Endothelial cell of umbilical vein (primary cell): ENCODE data around the gene SP100. TPM values are rescaled to one million over a fixed set of nuclear protein-coding genes. Genes with fewer than 3 reads are reported as not detected.

Experiments
- BruUV-seq: library from RNA; stranded (reverse); fragments of 400-500 nt; replicated peaks from 2 replicates; lab custom pipeline; 2021; lab: Mats Ljungman, UMichigan
- CTCF ChIA-PET: fragments of 300-600, 350-600 bp; sonication (Branson Sonifier 250); formaldehyde crosslinking; loops from one replicate; lab custom pipeline; 2021; ENCODE audit warnings: antibody characterized with exemption, inconsistent platforms; lab: Charles Lee
- POLR2A ChIA-PET: fragments of 300-600, 350-600 bp; sonication (Branson Sonifier 250); formaldehyde crosslinking; loops from one replicate; lab custom pipeline; 2021; ENCODE audit warnings: antibody characterized with exemption, inconsistent platforms; lab: Charles Lee
- DNase-seq: peaks from one replicate; pipeline ENCODE4 v3.0.0-alpha.2; 2011; ENCODE audit warnings: low read depth, low spot score
- FAIRE-seq: peaks from 2 replicates; lab custom pipeline; 2011; peaks lifted over from hg19 to GRCh38; lab: Jason Lieb, UNC
- H2AFZ ChIP-seq: 2 replicates; pipeline ENCODE4 v1.6.0; 2012; ENCODE audit warnings: low read depth, low read length, control low read depth, inconsistent platforms
- H3K27ac ChIP-seq: 2 replicates; pipeline ENCODE4 v1.5.1; 2011; ENCODE audit warnings: low read depth, mild to moderate bottlenecking, control low read depth, low read length, moderate library complexity; ENCODE audit not compliant: insufficient read depth
- H3K27me3 ChIP-seq, 2 experiments: 2 replicates each; pipeline versions ENCODE4 v1.6.0 to v1.6.1; 2011; ENCODE audit warnings: low read length in 2 of 2, mixed read lengths in 1 of 2; ENCODE audit not compliant: control insufficient read depth in 2 of 2, insufficient read depth in 2 of 2
- H3K36me3 ChIP-seq, 2 experiments: 2 replicates in 1 of 2; 3 replicates in 1 of 2; pipeline ENCODE4 v1.5.1; 2011; ENCODE audit warnings: low read length in 2 of 2, mild to moderate bottlenecking in 1 of 2, moderate library complexity in 1 of 2; ENCODE audit not compliant: control insufficient read depth in 2 of 2, insufficient read depth in 2 of 2; ENCODE audit errors: extremely low read depth in 1 of 2
- H3K4me1 ChIP-seq: 3 replicates; pipeline ENCODE4 v1.5.1; 2011; ENCODE audit warnings: mild to moderate bottlenecking, low read length; ENCODE audit not compliant: control insufficient read depth, insufficient read depth; ENCODE audit errors: extremely low read depth
- H3K4me2 ChIP-seq: 2 replicates; pipeline ENCODE4 v1.6.1; 2011; ENCODE audit warnings: low read length, control low read depth, mixed read lengths; ENCODE audit not compliant: insufficient read depth
- H3K4me3 ChIP-seq, 3 experiments: fragments of 200-600 bp in 1 of 3; sonication (generic), shearing (Covaris generic) in 1 of 3; replicated peaks in 1 of 3; 2 replicates each; pipeline ENCODE4 v1.5.1; 2011 to 2016; ENCODE audit warnings: control low read depth in 3 of 3, low read length in 3 of 3, mild to moderate bottlenecking in 2 of 3, inconsistent platforms in 1 of 3, low read depth in 1 of 3, moderate library complexity in 1 of 3; ENCODE audit not compliant: insufficient read depth in 1 of 3
- H3K79me2 ChIP-seq: 2 replicates; pipeline ENCODE4 v1.6.0; 2012; ENCODE audit warnings: low read length, inconsistent platforms; ENCODE audit not compliant: control insufficient read depth, insufficient read depth
- H3K9ac ChIP-seq: replicated peaks from 2 replicates; pipeline ENCODE3; 2011; ENCODE audit warnings: low read length, control low read depth; ENCODE audit not compliant: insufficient read depth; ENCODE audit errors: extremely low read depth
- H3K9me1 ChIP-seq: replicated peaks from 3 replicates; pipeline ENCODE4 v1.6.0; 2011; ENCODE audit warnings: mild to moderate bottlenecking, low read length; ENCODE audit not compliant: control insufficient read depth, insufficient read depth; ENCODE audit errors: extremely low read depth
- H3K9me3 ChIP-seq: replicated peaks from 2 replicates; pipeline ENCODE4 v1.5.1; 2012; ENCODE audit warnings: low read length, inconsistent platforms; ENCODE audit not compliant: control insufficient read depth, insufficient read depth
- H4K20me1 ChIP-seq: replicated peaks from 2 replicates; pipeline ENCODE3; 2011; ENCODE audit warnings: mild to moderate bottlenecking, low read length; ENCODE audit not compliant: control insufficient read depth, insufficient read depth; ENCODE audit errors: extremely low read depth
- CTCF ChIP-seq, 2 donors: IDR thresholded peaks; 1 replicate in 1 of 2; 2 replicates in 1 of 2; pipeline ENCODE4 v1.5.1; 2011; ENCODE audit warnings: low read length in 2 of 2, mild to moderate bottlenecking in 2 of 2, moderate library complexity in 2 of 2, control low read depth in 1 of 2, inconsistent platforms in 1 of 2, low read depth in 1 of 2; ENCODE audit not compliant: insufficient read depth in 1 of 2; ENCODE audit errors: extremely low read depth in 1 of 2
- EZH2 ChIP-seq: IDR thresholded peaks from 2 replicates; pipeline ENCODE4 v1.6.1; 2012; ENCODE audit warnings: borderline replicate concordance, low read depth, mild to moderate bottlenecking, moderate library complexity, low read length, inconsistent platforms; ENCODE audit not compliant: severe bottlenecking
- FOS ChIP-seq: IDR thresholded peaks from 2 replicates; pipeline ENCODE4 v1.6.1; 2011; ENCODE audit warnings: mild to moderate bottlenecking, low read length, moderate library complexity, borderline replicate concordance; ENCODE audit not compliant: insufficient read depth
- GATA2 ChIP-seq: IDR thresholded peaks from 2 replicates; pipeline ENCODE4 v1.7.0; 2011; ENCODE audit warnings: low read depth, mild to moderate bottlenecking, moderate library complexity, mixed read lengths, low read length; ENCODE audit not compliant: insufficient read length, insufficient read depth
- JUN ChIP-seq: IDR thresholded peaks from 2 replicates; pipeline ENCODE4 v1.6.1; 2011; ENCODE audit warnings: borderline replicate concordance, low read depth; ENCODE audit not compliant: insufficient read length, insufficient read depth
- MAX ChIP-seq: IDR thresholded peaks from 2 replicates; pipeline ENCODE4 v1.6.1; 2011; ENCODE audit not compliant: insufficient read depth, insufficient read length
- MYC ChIP-seq: IDR thresholded peaks from one replicate; pipeline ENCODE4 v1.6.1; 2011; ENCODE audit warnings: mild to moderate bottlenecking, low read depth, low read length
- POLR2A ChIP-seq: IDR thresholded peaks from 2 replicates; pipeline ENCODE4 v1.6.1; 2012; ENCODE audit warnings: low read depth, mild to moderate bottlenecking, control low read depth, low read length
- POLR2AphosphoS5 ChIP-seq: IDR thresholded peaks from 2 replicates; pipeline ENCODE4 v1.6.1; 2012; ENCODE audit warnings: low read depth, mild to moderate bottlenecking, control low read depth, low read length, moderate library complexity; ENCODE audit not compliant: insufficient read depth
- dilution Hi-C: fragments of 300-500 bp; cut with MboI; formaldehyde crosslinking; loops from one replicate; pipeline ENCODE4 v1.15.0; 2019; ENCODE audit warnings: low sequenced_read_pairs; ENCODE audit not compliant: extremely low pct_ligation_motif_present
- intact Hi-C: fragments of 100-400 bp; cut with micrococcal nuclease; formaldehyde crosslinking; loops from one replicate; pipeline ENCODE4 v1.10.0; 2022
- polyA plus RNA-seq, 4 experiments: library from polyadenylated mRNA; depleted of rRNA in 3 of 4; stranded (reverse) in 3 of 4; unstranded in 1 of 4; fragments of >200 nt; gene quantifications; 2 replicates each; pipeline versions ENCODE4 v1.2.1 to v1.2.3, GENCODE V29; 2011 to 2012; ENCODE audit warnings: missing spikeins in 1 of 4
- total RNA-seq: library from RNA; stranded (reverse); gene quantifications from 2 replicates; pipeline ENCODE4 v1.2.3, GENCODE V29; 2021

The SP100 gene
- total and polyA plus RNA-seq, 2 donors (not counting 3 experiments of a cell fraction or from before 2014, with no cell fraction given), result 33.7 to 108 TPM

- H4K20me1 ChIP-seq, result no peaks in the 10 kb centered on the region
- CTCF ChIA-PET, result interaction anchor here (0.6 kb wide), 1 partner anchor 70 kb away, joined by 3 read pairs; no protein-coding TSS in a partner anchor
- intact Hi-C loops (no loop called here), dilution Hi-C loops (no loop called here)
- H3K9me3 ChIP-seq, result no peaks in the 10 kb centered on the region
- FAIRE-seq (no peak), DNase-seq (no peak)
- no peak overlapping the region for H3K4me2 ChIP-seq
- TF ChIP-seq FOS, result no peak
- no peak for TF ChIP-seq JUN
- no peak for TF ChIP-seq MYC
- no peak for TF ChIP-seq POLR2AphosphoS5
- TF ChIP-seq POLR2A, result no peak
- no peaks in the 10 kb centered on the region for H3K79me2 ChIP-seq
- H3K27ac ChIP-seq, result no peak overlapping the region
- no peak overlapping the region for H3K4me3 ChIP-seq
- H2AFZ ChIP-seq, result no peak overlapping the region
- H3K9ac ChIP-seq, result no peak overlapping the region
- no peaks in the 10 kb centered on the region for H3K4me1 ChIP-seq
- POLR2A ChIA-PET, result no interaction called here
- H3K36me3 ChIP-seq, result no peaks in the 10 kb centered on the region
- H3K9me1 ChIP-seq, result no peaks in the 10 kb centered on the region
- BruUV-seq, result no TSS peak
- no peaks in the 10 kb centered on the region for H3K27me3 ChIP-seq
Observed at GRCh38 chr2:230542751-230543150, 126.8 kb downstream of the SP100 start.

- no peaks in the 10 kb centered on the region for H3K4me1 ChIP-seq
- H3K9me3 ChIP-seq, result no peaks in the 10 kb centered on the region
- H4K20me1 ChIP-seq, result no peaks in the 10 kb centered on the region
- no peak overlapping the region for H3K27ac ChIP-seq
- no peak overlapping the region for H3K9ac ChIP-seq
- no peak overlapping the region for H2AFZ ChIP-seq
- CTCF ChIA-PET, result interaction anchor here (0.6 kb wide), 1 partner anchor 42 kb away, joined by 5 read pairs; no protein-coding TSS in a partner anchor
- H3K79me2 ChIP-seq, result no peaks in the 10 kb centered on the region
- no peaks in the 10 kb centered on the region for H3K36me3 ChIP-seq
- TF ChIP-seq JUN (no peak), MAX (no peak), MYC (no peak), POLR2A (no peak), POLR2AphosphoS5 (no peak), EZH2 (no peak), FOS (no peak), CTCF (IDR thresholded peaks at IDR 0.05; ENCODE audit: extremely low read depth in 1 of 2, insufficient read depth in 1 of 2, low read depth in 1 of 2, low read length in 2 of 2) (no peak), GATA2 (no peak)
- H3K4me3 ChIP-seq, result no peak overlapping the region
- no TSS peak for BruUV-seq
- intact Hi-C loops (no loop called here), dilution Hi-C loops (no loop called here)
- DNase-seq, result no peak
- H3K4me2 ChIP-seq, result no peak overlapping the region
- no peak for FAIRE-seq
- POLR2A ChIA-PET, result interaction anchor here (0.6 kb wide), 1 partner anchor 17 kb away, joined by 6 read pairs; no protein-coding TSS in a partner anchor
- no peaks in the 10 kb centered on the region for H3K9me1 ChIP-seq
- H3K27me3 ChIP-seq, result peaks cover 0 to 2% of the 10 kb centered on the region in 2 experiments
Observed at GRCh38 chr2:230552181-230552580, 136.2 kb downstream of the SP100 start.
